GM10266 (cell line): ENCODE results near the gene DNAL4.

Experiments
- DNase-seq: peaks from one replicate; pipeline ENCODE4 v3.0.0; 2012; ENCODE audit errors: extremely low spot score
- CTCF ChIP-seq: IDR thresholded peaks from 2 replicates; pipeline ENCODE4 v1.5.1; 2012; ENCODE audit warnings: mild to moderate bottlenecking, low read depth; ENCODE audit not compliant: control insufficient read depth, insufficient read depth; ENCODE audit errors: missing control alignments

Gene DNAL4

GRCh38 chr22:38831166-38831945, 37.4 kb upstream of the DNAL4 start:
- no peak for DNase-seq
- TF ChIP-seq CTCF = no peak

GRCh38 chr22:38830845-38831108, 36.8 kb upstream of the DNAL4 start:
- no peak for DNase-seq
- TF ChIP-seq CTCF = no peak

GRCh38 chr22:38830026-38830844, 36.3 kb upstream of the DNAL4 start:
- TF ChIP-seq CTCF = no peak
- no peak for DNase-seq

- no peak for TF ChIP-seq CTCF
These were observed 35.5 kb upstream of the DNAL4 start for GRCh38 chr22:38829485-38829884.

GRCh38 chr22:38828616-38829205, 34.8 kb upstream of the DNAL4 start:
- no peak for DNase-seq
- TF ChIP-seq CTCF = no peak

More at GRCh38 chr22:38829485-38829884, 35.5 kb upstream of the DNAL4 start:
- DNase-seq = no peak

GRCh38 chr22:38828191-38828590, 34.2 kb upstream of the DNAL4 start:
- no peak for TF ChIP-seq CTCF
- no peak for DNase-seq

GRCh38 chr22:38827510-38827909, 33.6 kb upstream of the DNAL4 start:
- no peak for DNase-seq
- TF ChIP-seq CTCF = no peak
